SW 1271 (cell line): ENCODE results near the gene GIMAP5.

Experiments used
- DNase-seq, 2 experiments: peaks; one replicate each; lab custom pipeline; 2025; lab: John Stamatoyannopoulos, UW

The GIMAP5 gene

DNA sequence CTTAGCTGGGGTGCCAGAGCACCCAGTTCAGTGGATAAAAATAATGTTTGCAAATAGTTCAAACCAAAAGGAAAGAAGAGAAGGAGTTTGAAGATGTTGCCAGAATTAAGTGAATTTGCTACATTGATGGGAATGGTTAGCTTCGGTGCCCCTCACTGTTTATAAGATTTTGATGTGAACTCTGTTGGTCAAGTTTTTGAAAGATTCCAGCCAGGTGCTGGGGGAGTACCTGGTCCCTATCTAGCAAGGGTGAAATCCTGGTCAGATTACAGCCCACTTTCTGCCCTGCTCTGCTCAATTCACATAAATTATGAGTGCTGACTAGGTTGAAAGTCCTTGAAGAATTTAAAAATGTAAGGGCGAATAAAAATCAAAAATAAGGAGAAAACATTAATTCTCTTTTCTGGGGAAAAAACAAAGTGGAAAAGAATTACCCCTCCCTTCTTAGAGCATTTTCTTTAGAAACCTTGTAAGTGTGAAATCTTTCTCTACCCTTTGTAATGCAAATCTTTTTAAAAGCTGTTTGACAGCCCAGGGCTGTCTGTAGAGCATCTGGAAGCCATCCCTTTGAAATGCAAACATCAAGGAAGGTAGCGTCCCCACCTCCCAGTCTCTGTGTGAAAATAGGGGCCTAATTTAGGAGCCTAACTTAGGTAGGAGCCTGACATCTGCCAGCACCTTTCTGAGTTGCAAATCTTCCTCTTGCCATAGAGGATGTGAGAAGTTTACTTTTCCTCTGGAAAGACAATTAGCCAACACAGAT is 1.4 kb upstream of the GIMAP5 start:
- no peak for DNase-seq

DNA sequence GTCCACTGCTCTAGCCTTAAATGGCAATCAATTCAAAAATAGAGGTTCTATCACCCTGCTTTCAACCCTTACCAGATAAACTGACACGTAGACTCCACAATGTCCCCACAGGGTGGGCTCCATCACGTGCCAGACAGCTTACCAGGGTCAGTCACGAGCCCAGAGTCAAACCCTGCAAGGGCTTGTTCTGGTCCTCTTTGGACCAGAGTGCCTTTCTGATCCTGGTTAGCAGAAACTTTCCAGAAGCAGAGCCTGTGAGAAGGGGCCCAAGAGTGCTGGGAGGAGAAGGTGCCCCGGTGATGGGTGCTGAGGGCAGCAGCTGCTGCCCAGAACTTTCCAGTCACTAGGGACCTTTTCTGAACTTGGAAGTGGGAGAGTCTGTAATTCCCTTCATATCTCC is 354 bp upstream of the GIMAP5 start:
- DNase-seq, result no peak

DNA sequence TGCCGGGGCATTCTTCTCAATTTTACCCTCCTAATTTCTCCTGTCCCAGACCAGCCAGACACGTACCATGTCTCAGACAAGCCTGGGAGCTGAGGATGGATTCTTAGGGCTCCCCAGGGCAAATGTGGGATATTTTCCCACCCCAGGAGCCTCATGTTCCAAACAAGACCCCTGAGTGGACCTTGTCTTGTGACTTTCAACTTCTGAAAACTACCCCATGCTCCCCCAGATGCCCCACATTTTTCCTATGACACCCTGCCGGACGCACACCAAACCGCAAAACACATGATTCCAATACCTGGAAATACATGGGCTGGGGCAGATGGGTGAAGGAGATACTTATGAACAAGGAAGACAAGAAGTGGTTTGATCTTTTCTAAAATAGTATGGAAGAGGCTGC is 874 bp downstream of the GIMAP5 start:
- no peak for DNase-seq

DNA sequence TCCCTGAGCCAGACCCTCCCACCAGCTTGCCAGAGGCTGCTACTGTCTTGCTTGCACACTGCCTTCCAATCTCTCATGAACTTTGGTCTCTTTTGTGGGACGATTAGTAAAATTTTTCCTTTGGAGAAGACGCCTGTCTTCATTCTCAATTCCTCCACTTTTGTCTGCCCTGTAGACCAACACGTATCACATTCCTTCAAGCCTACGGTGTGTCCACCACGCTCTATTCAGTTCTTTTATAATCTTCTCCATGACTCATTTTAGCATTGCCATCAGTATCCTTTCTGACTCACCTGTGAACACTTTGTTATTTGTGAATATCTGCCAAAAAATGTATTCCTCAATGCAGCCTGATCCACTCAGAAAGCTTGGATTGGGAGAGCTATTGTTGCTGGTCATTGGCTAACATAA is 1.4 kb downstream of the GIMAP5 start:
- DNase-seq, result no peak

DNA sequence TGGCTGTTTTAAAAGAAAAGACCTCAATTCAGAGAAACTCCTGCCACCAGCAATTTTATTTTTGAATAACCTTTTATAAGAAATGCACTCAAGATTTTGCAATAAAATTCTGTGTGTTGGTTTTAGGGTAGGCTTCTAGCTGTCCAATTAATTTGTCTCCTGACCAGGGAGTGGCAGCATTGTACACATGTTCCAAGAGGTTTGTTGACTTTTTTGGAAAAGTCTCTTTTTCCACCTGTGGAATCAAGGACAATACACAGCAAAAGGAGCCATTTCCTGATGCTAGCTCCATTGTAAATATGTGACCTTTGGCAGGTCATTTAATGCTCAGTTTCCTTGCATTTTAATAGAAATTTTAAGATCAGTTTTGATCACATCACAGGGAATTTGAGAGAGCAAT is 1.8 kb downstream of the GIMAP5 start:
- DNase-seq, result no peak

DNA sequence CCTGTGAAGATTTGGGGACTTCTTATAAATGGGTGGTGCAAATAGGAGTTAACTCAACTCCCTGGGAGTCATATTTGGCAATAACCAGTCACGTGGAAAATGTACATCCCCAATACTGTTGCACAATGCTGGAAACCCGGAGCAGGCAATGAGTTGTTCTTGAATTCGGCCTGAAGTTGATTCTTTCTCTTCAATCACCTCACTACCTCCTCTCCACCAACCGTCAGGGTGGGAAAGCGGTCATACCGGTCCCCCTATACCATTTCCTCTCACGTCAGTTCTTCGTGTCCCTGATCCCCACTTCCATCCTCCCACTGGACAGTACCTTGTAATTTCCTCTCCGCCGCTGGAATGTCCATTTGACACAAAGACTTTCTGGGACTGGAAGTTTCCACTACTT is 2.8 kb downstream of the GIMAP5 start:
- no peak for DNase-seq

DNA sequence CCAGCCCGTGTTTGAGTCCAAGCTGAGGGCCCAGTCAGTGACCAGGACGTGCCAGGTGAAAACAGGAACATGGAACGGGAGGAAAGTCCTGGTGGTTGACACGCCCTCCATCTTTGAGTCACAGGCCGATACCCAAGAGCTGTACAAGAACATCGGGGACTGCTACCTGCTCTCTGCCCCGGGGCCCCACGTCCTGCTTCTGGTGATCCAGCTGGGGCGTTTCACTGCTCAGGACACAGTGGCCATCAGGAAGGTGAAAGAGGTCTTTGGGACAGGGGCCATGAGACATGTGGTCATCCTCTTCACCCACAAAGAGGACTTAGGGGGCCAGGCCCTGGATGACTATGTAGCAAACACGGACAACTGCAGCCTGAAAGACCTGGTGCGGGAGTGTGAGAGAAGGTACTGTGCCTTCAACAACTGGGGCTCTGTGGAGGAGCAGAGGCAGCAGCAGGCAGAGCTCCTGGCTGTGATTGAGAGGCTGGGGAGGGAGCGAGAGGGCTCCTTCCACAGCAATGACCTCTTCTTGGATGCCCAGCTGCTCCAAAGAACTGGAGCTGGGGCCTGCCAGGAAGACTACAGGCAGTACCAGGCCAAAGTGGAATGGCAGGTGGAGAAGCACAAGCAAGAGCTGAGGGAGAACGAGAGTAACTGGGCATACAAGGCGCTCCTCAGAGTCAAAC is 5.2 kb downstream of the GIMAP5 start:
- no peak for DNase-seq

DNA sequence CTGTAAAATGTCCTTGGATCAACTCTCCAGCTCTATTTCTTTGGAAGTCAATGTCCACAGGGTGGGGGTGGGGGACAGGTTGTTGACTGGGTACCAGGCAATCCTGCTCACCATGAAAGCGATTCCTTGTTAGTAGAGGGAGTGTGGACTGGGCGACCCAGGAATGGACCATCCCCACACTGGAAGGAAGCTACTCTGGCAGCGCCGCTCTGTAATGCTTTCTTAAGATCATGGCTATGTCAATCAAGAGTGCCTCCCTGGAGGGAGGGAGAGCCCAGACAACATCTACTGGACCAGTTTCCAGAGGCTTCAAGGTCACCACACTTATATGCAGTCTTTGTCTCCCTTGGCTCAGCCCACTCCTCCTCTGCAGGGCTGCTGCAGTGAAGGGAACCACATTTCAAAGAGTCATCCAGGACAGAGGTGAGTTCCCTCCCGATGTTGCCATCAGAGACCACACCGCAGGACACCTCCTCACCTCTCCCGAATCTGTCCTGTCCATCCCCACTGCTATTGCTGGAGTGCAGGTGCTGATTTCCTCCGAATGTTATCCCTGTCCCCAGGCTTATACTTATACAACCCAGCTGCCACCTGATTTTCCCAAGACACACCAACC is 6.9 kb downstream of the GIMAP5 start:
- no peak for DNase-seq

DNA sequence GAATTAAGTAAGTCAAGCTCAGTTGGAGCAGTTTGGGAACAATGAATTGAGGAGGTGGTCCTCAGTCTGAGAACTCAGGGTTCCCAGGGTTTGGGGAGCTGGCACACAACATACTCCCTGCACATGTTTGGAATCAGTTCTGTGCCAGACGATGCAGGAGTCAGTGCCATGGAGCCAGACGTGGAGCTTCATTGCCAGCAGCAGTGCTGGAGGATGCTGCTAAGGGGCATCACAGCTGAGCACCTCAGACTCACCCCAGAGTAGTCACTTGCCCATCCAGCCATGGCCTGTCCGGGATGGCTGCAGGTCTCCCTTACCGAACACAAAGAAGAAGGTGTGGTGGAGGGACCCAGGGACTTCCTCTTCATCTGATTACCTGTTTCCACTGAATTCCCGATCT is 7.9 kb downstream of the GIMAP5 start:
- DNase-seq, result no peak

DNA sequence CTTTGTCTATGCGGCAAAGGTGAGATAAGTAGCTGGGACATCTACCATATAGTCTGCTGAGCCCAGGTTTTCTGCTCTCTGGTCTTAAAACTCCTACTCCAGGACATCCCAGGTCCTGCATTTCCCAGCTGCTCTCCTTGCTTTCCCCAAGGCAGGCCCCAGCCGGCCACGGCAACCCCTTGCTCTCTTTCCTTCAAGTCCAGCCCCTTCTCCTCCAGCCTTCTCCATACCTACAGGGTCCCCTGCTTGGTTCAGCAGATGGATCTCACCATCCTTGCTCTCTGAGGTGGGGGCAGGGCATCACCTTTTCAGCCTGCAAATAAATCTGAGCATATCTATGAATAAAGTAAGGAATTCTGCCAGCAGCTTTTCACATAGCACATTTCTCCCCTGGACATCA is 8.7 kb downstream of the GIMAP5 start:
- no peak for DNase-seq

DNA sequence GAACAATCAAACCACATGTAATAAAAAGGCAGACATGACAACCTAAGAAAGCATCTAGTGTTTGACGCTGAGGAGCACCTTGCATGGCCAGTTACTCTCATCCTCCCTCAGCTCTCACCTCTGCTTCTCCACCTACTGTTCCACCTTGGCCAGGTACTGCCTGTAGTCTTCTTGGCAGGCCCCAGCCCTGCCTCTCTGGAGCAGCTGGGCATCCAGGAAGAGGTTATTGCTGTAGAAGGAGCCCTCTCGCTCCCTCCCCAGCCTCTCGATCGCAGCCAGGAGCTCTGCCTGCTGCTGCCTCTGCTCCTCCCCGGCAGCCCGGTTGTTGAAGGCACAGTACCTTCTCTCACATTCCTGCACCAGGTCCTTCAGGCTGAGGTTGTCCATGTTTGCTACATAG is 9.7 kb downstream of the GIMAP5 start:
- DNase-seq, result no peak

DNA sequence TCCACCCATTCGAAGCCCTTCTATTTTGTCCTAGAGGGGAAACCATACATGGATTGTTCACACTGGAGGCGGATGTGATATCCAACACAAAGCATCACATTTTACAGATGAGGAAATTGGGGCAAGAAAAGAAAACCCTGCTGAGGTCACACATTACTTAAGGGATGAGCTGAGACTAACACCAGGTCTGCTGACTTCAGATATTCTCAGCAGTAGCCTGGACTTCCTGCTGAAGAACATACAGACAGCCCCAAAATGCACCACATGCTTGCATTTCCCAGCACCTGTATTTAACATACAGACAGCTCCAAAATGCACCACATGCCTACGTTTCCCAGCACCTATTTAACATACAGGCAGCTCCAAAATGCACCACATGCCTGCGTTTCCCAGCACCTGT is 11.2 kb downstream of the GIMAP5 start:
- no peak for DNase-seq

DNA sequence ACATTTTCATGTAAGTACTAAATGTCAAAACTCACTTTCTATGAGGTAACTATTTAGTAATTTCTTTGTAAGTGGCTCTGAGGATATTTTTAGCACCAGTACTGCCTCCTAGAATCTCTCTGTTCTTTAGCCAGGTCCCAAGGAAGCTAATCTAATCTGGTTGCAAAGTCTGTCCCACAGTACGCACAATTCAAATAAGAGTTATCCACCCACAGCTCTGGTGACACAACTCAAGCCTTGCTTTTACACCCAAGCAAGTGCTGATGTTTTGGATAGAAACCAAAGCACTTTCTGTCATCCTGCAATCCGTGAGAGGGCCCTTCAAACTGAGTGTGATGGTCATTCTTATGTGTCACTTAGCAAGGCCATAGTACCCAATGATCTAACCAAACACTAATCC is 14.5 kb downstream of the GIMAP5 start:
- no peak for DNase-seq

DNA sequence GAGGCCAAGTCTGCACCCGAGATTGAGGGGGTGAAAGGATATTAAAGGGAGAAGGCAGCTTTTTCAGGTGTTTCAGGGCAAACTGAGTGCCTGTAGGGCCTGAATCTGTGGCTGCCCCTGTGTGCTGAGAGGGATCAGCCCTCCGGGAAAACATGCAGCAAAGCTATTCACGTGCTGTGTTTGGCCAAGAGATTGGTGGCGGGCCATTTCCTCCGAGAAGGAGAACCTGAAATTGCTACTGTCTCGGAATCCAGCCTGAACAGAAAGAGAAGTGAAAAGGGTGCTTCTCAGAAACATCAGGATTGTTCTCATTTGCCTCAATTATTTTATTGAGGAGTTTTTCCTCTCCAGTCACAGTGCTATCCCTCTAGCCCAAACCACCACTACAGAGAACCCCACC is 16.0 kb downstream of the GIMAP5 start:
- no peak for DNase-seq

DNA sequence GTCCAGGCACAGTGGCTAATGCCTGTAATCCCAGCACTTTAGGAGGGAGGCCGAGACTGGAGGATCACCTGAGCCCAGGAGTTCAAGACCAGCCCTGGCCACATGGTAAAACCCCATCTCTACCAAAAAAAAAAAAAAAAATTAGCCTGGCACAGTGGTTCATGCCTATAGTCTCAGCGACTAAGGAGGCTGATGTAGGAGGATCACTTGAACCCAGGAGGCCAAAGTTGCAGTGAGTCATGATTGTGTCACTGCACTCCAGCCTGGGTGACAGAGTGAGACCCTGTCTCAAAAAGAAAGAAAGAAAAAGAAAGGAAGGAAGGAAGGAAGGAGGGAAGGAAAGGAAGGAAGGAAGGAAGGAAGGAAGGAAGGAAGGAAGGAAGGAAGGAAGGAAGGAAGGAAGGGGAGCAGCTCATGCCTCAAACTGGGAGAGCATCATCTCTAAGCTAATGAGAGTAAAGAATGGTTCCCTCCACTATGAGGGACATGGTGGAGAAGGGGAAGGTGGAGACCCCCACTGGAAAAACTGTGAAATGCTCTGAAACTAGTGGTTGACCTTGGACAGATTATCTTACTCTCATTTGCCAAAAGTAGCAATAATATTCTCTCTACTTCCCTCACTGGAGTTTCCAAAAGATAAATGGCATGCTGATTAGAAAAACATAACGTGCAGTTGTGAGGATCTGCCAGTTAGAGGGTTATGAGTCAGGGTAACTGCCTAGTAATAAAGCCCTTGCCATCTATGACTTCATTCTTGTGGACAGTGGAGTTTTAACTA is 16.8 kb downstream of the GIMAP5 start:
- no peak for DNase-seq

DNA sequence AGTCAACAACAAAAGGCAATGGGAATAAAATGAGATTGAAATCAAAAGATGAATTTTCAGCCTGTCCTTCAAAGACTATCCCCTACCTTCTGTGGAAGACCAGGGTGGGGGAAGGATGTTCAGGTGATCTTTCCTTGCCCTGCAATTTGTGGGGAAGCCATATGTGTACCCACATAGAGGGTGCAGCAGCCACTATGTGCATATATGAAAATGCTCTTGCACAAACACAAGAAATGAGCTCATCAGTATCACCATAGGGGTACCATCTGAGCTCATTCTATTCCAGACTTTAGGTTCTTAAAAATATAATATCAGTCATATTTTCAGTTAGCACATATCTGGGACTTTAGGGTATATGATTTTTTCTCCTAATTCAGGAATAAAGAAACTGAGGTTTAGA is 17.7 kb downstream of the GIMAP5 start:
- DNase-seq, result no peak

DNA sequence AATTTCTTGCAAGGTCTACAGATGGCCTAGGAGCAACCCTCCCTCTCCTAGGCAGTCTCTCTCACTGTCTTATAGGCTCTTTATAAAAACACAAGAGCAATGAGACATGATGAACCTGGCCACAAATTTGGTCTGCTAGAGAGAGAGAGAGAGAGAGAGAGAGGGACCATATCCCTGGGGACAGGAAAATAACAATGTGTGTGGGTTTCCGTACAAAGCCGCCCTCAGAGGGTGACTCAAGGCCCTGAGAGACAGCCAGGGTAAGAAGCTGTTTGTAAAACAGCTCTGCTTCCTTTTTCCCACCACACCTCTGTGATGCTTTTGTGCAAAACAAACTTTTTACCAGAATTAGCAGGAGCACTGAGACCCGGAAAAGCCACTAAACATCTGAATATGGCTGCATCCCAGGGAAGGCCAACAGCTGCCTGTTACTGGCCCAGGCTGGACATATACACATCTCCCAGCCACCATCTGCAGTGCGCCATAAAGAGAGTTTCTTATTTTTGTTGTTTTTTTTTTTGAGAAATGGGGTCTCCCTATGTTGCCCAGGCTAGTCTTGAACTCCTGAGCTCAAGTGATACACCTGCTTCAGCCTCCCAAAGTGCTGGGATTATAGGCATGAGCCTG is 18.4 kb downstream of the GIMAP5 start:
- DNase-seq, result no peak

DNA sequence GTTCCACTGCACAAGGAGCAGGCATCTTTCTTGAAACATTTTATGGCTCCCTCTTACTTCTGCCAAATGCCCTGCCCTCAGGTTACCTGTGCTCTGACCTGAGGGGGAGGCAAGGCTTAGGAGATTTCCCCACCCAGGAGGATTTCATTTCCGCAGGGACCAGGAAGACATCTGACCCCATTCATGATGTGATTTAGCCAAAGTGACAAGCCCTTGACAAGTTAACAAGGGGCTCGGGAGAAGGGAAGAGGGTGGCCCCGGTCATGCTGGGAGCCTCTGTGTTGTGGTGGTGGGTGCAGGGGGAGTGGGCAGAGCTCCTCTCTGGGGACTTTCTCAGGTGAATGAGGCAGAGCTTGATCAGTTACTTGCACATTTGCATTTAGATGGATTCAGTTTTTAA is 18.9 kb downstream of the GIMAP5 start:
- no peak for DNase-seq

DNA sequence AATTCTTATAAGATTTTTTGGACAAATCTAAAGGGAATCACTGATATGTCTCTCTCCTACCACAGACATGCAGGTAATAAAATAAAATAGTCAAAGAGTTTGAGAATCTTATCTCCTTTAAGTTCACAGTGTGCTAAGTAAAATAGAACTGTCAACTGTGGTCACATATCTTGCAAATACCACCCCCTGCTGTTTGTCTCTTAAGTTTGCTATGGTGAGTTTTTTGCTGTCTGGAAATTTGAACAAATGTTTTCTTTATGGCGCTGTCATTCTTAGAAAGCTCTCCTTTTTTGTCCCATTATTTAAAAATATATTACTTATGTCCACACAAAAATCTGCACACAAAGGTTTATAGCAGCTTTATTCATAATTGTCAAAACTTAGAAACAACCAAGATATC is 19.6 kb downstream of the GIMAP5 start:
- peak in 1 of 2 experiments; percentile 10 for DNase-seq

DNA sequence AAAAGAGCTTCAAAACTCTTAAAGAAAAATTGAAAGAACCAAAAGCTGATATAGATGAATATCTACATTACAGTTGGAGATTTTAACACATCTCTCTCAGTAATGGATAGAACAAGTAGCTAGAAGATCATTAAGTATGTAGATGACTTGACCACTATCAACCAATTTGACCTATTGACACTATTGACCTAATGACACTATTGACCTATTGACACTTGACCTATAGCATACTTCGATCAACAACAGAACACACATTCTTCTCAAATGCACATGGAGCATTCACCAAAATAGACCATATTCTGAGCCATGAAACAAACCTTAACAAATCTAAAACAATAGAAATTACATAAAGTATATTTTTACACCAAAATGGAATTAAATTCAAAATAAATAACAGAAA is 22.3 kb downstream of the GIMAP5 start:
- no peak for DNase-seq

DNA sequence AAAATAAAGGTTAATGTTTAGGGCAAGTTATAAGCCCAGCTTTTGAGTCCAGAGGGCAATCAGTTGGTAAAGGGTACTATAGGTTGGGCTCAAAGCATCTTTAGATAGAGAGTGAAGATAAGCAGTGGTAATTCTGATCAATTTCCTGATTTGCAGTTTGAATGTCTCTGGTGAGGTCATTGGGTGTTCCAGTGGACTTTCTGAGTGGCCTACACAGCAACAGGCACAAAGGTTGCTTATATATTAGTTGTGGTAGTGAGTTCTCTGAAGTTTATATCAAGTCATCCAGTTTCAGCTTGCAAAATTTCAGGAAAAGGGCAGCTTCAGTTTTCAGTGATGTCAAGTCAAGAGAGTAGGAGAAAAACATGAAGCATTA is 29.1 kb downstream of the GIMAP5 start:
- no peak for DNase-seq

DNA sequence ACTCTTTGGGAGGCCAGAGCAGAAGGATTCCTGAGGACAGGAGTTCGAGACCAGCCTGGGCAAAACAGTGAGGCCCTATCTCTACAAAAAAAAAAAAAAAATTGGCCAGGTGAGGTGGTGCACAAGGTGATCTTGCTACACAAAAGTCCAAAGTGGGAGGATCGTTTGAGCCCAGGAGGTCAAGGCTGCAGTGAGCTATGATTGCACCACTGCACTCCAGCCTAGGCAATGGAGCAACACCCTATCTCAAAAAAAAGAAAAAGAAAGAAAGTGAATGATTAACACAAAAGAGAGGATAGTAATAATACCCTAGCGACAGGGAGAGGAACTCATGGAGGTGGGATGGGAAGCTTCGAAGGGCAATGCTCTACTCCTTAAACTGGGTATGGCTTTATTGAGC is 32.5 kb downstream of the GIMAP5 start:
- no peak for DNase-seq
